ENCODE measurements around the gene LRGUK.

Gene LRGUK

GRCh38 chr7:134086998-134087735 lies 40.0 kb upstream of the LRGUK start:
- no peak overlapping the region for H3K9ac ChIP-seq (ENCODE audit: insufficient read length)
- no peak overlapping the region for H3K4me3 ChIP-seq
- no peaks in the 10 kb centered on the region; the same call in 1 of the 2 replicates for H3K9me3 ChIP-seq (ENCODE audit: low read depth, low read length)
- no peak for DNase-seq (ENCODE audit: low read depth, low spot score)
- no peaks in the 10 kb centered on the region for H3K36me3 ChIP-seq (ENCODE audit: insufficient read depth, low read length)
- H3K27ac ChIP-seq: no peak overlapping the region
- no peak for TF ChIP-seq POLR2AphosphoS5 (IDR thresholded peaks at IDR 0.05; ENCODE audit: borderline replicate concordance, low read depth, low read length)

GRCh38 chr7:134088199-134088598 lies 38.9 kb upstream of the LRGUK start:
- DNase-seq (ENCODE audit: low read depth, low spot score): no peak
- H3K27ac ChIP-seq: no peak overlapping the region
- no peak overlapping the region for H3K4me3 ChIP-seq
- H3K36me3 ChIP-seq (ENCODE audit: insufficient read depth, low read length): no peaks in the 10 kb centered on the region
- no peaks in the 10 kb centered on the region; the same call in 1 of the 2 replicates for H3K9me3 ChIP-seq (ENCODE audit: low read depth, low read length)
- TF ChIP-seq FOXP2 (optimal IDR thresholded peaks at IDR 0.05; ENCODE audit: control extremely low read depth, extremely low read length, insufficient read depth) (no peak), POLR2AphosphoS5 (IDR thresholded peaks at IDR 0.05; ENCODE audit: borderline replicate concordance, low read depth, low read length) (no peak), EZH2 (IDR thresholded peaks at IDR 0.05) (no peak)
- H3K9ac ChIP-seq (ENCODE audit: insufficient read length): no peak overlapping the region

GRCh38 chr7:134089446-134089845 lies 37.7 kb upstream of the LRGUK start:
- Histone ChIP-seq H3K9me3 (ENCODE audit: low read depth, low read length) (no peaks in the 10 kb centered on the region; the same call in 1 of the 2 replicates), H3K36me3 (ENCODE audit: insufficient read depth, low read length) (no peaks in the 10 kb centered on the region), H3K4me3 (no peak overlapping the region), H3K9ac (ENCODE audit: insufficient read length) (no peak overlapping the region), H3K27ac (no peak overlapping the region)
- no peak for DNase-seq (ENCODE audit: low read depth, low spot score)
- no peak for TF ChIP-seq POLR2AphosphoS5 (IDR thresholded peaks at IDR 0.05; ENCODE audit: borderline replicate concordance, low read depth, low read length)
- no peak for TF ChIP-seq FOXP2 (optimal IDR thresholded peaks at IDR 0.05; ENCODE audit: control extremely low read depth, extremely low read length, insufficient read depth)
- TF ChIP-seq EZH2 (IDR thresholded peaks at IDR 0.05): no peak

GRCh38 chr7:134098072-134098471 lies 29.1 kb upstream of the LRGUK start:
- no peak overlapping the region for H3K9ac ChIP-seq (ENCODE audit: insufficient read length)
- no peaks in the 10 kb centered on the region for H3K9me3 ChIP-seq (ENCODE audit: low read depth, low read length)
- no peaks in the 10 kb centered on the region for H3K36me3 ChIP-seq (ENCODE audit: insufficient read depth, low read length)
- TF ChIP-seq FOXP2 (optimal IDR thresholded peaks at IDR 0.05; ENCODE audit: control extremely low read depth, extremely low read length, insufficient read depth) (no peak), EZH2 (IDR thresholded peaks at IDR 0.05) (no peak), POLR2AphosphoS5 (IDR thresholded peaks at IDR 0.05; ENCODE audit: borderline replicate concordance, low read depth, low read length) (no peak)
- DNase-seq (ENCODE audit: low read depth, low spot score): no peak
- no peak overlapping the region for H3K4me3 ChIP-seq
- no peak overlapping the region for H3K27ac ChIP-seq

GRCh38 chr7:134101716-134102115 lies 25.4 kb upstream of the LRGUK start:
- H3K9ac ChIP-seq (ENCODE audit: insufficient read length): no peak overlapping the region
- H3K36me3 ChIP-seq (ENCODE audit: insufficient read depth, low read length): no peaks in the 10 kb centered on the region
- H3K27ac ChIP-seq: no peak overlapping the region
- no peak overlapping the region for H3K4me3 ChIP-seq
- TF ChIP-seq EZH2 (IDR thresholded peaks at IDR 0.05) (no peak), POLR2AphosphoS5 (IDR thresholded peaks at IDR 0.05; ENCODE audit: borderline replicate concordance, low read depth, low read length) (no peak), FOXP2 (optimal IDR thresholded peaks at IDR 0.05; ENCODE audit: control extremely low read depth, extremely low read length, insufficient read depth) (no peak)
- DNase-seq (ENCODE audit: low read depth, low spot score): no peak
- H3K9me3 ChIP-seq (ENCODE audit: low read depth, low read length): no peaks in the 10 kb centered on the region

- H3K4me3 ChIP-seq: no peak overlapping the region
- H3K9me3 ChIP-seq (ENCODE audit: low read depth, low read length): no peaks in the 10 kb centered on the region
- DNase-seq (ENCODE audit: low read depth, low spot score): no peak
- H3K9ac ChIP-seq (ENCODE audit: insufficient read length): no peak overlapping the region
- no peaks in the 10 kb centered on the region for H3K36me3 ChIP-seq (ENCODE audit: insufficient read depth, low read length)
- TF ChIP-seq POLR2AphosphoS5 (IDR thresholded peaks at IDR 0.05; ENCODE audit: borderline replicate concordance, low read depth, low read length): no peak
- no peak for TF ChIP-seq EZH2 (IDR thresholded peaks at IDR 0.05)
- TF ChIP-seq FOXP2 (optimal IDR thresholded peaks at IDR 0.05; ENCODE audit: control extremely low read depth, extremely low read length, insufficient read depth): no peak
- H3K27ac ChIP-seq: no peak overlapping the region
These were observed 23.0 kb upstream of the LRGUK start for GRCh38 chr7:134104166-134104565.

- no peaks in the 10 kb centered on the region for H3K9me3 ChIP-seq (ENCODE audit: low read depth, low read length)
- TF ChIP-seq EZH2 (IDR thresholded peaks at IDR 0.05): no peak
- TF ChIP-seq FOXP2 (optimal IDR thresholded peaks at IDR 0.05; ENCODE audit: control extremely low read depth, extremely low read length, insufficient read depth): no peak
- no peak for TF ChIP-seq POLR2AphosphoS5 (IDR thresholded peaks at IDR 0.05; ENCODE audit: borderline replicate concordance, low read depth, low read length)
- DNase-seq (ENCODE audit: low read depth, low spot score): no peak
- H3K4me3 ChIP-seq: no peak overlapping the region
- no peak overlapping the region for H3K9ac ChIP-seq (ENCODE audit: insufficient read length)
- no peak overlapping the region for H3K27ac ChIP-seq
- H3K36me3 ChIP-seq (ENCODE audit: insufficient read depth, low read length): no peaks in the 10 kb centered on the region
These were observed 21.3 kb upstream of the LRGUK start for GRCh38 chr7:134105841-134106240.

- Histone ChIP-seq H3K9me3 (ENCODE audit: low read depth, low read length) (no peaks in the 10 kb centered on the region), H3K4me3 (no peak overlapping the region), H3K27ac (no peak overlapping the region), H3K9ac (ENCODE audit: insufficient read length) (no peak overlapping the region), H3K36me3 (ENCODE audit: insufficient read depth, low read length) (no peaks in the 10 kb centered on the region)
- no peak for TF ChIP-seq POLR2AphosphoS5 (IDR thresholded peaks at IDR 0.05; ENCODE audit: borderline replicate concordance, low read depth, low read length)
- no peak for DNase-seq (ENCODE audit: low read depth, low spot score)
These were observed 18.3 kb upstream of the LRGUK start for GRCh38 chr7:134108802-134109201.

GRCh38 chr7:134113655-134114054 lies 13.5 kb upstream of the LRGUK start:
- TF ChIP-seq EZH2 (IDR thresholded peaks at IDR 0.05): no peak
- no peak for TF ChIP-seq POLR2AphosphoS5 (IDR thresholded peaks at IDR 0.05; ENCODE audit: borderline replicate concordance, low read depth, low read length)
- no peak for TF ChIP-seq FOXP2 (optimal IDR thresholded peaks at IDR 0.05; ENCODE audit: control extremely low read depth, extremely low read length, insufficient read depth)
- H3K9me3 ChIP-seq (ENCODE audit: low read depth, low read length): no peaks in the 10 kb centered on the region
- no peak overlapping the region for H3K4me3 ChIP-seq
- no peaks in the 10 kb centered on the region for H3K36me3 ChIP-seq (ENCODE audit: insufficient read depth, low read length)
- DNase-seq (ENCODE audit: low read depth, low spot score): no peak
- H3K9ac ChIP-seq (ENCODE audit: insufficient read length): no peak overlapping the region
- H3K27ac ChIP-seq: no peak overlapping the region
